Prostate gland (tissue), 2 donors: Measurements from ENCODE around the gene CABCOCO1.

ENCODE experiments used
- CTCF ChIP-seq, 4 experiments: fragments of 200-600 bp in 2 of 4; fragments of 450-650 bp in 2 of 4; sonication (generic) in 2 of 4; IDR thresholded peaks; 1 replicate in 3 of 4; 2 replicates in 1 of 4; pipeline ENCODE4 v1.5.1; 2016 to 2019; ENCODE audit warnings: antibody characterized with exemption in 4 of 4, mild to moderate bottlenecking in 2 of 4, moderate library complexity in 2 of 4
- POLR2A ChIP-seq: fragments of 450-650 bp; IDR thresholded peaks from one replicate; pipeline ENCODE4 v1.6.1; 2016; ENCODE audit warnings: antibody characterized with exemption, mild to moderate bottlenecking
- POLR2AphosphoS5 ChIP-seq: sonication (generic); formaldehyde crosslinking; IDR thresholded peaks from one replicate; pipeline ENCODE4 v1.6.1; 2017; ENCODE audit warnings: antibody characterized with exemption

GRCh38 chr10:61655335-61655851 is 7.3 kb upstream of the CABCOCO1 start:
- TF ChIP-seq CTCF (IDR thresholded peaks at IDR 0.05): no peak
- no peak for TF ChIP-seq POLR2A
- no peak for TF ChIP-seq POLR2AphosphoS5
